ENCODE measurements around the gene S100A16. TPM values are rescaled to one million over a fixed set of nuclear protein-coding genes. Genes with fewer than 3 reads are reported as not detected.

Gene S100A16
- polyA plus RNA-seq, 1 donor (not counting 4 experiments of a cell fraction or from before 2014, with no cell fraction given), result 1,620 TPM

GRCh38 chr1:153661111-153661708, 48.3 kb upstream of the S100A16 start:
- dilution Hi-C loops (cut with MboI; ENCODE audit: extremely low pct_ligation_motif_present, low sequenced_read_pairs), result no loop called here
- Histone ChIP-seq H2AFZ (ENCODE audit: control insufficient read depth, low read length) (no peak overlapping the region), H3K9ac (ENCODE audit: control insufficient read depth, extremely low read depth, insufficient read depth, low read length) (no peak overlapping the region), H3K4me2 (ENCODE audit: control insufficient read depth, extremely low read depth, insufficient read depth, low read depth, low read length) (no peak overlapping the region), H3K9me3 (ENCODE audit: control insufficient read depth, low read depth, low read length) (no peaks in the 10 kb centered on the region), H3K36me3 (ENCODE audit: control insufficient read depth in 2 of 2, extremely low read depth in 1 of 2, insufficient read depth in 2 of 2, low read length in 2 of 2) (peaks cover 29 to 33% of the 10 kb centered on the region in 2 experiments), H4K20me1 (ENCODE audit: control insufficient read depth, extremely low read depth, insufficient read depth, low read length) (no peaks in the 10 kb centered on the region), H3K79me2 (ENCODE audit: control insufficient read depth, insufficient read depth, low read length) (peaks cover 13% of the 10 kb centered on the region), H3K27ac (ENCODE audit: control insufficient read depth, insufficient read depth, low read length) (no peak overlapping the region), H3K9me1 (ENCODE audit: control insufficient read depth, extremely low read depth, insufficient read depth, low read length) (no peaks in the 10 kb centered on the region), H3K4me3 (ENCODE audit: control insufficient read depth in 2 of 3, extremely low read depth in 1 of 3, insufficient read depth in 2 of 3, low read depth in 1 of 3, low read length in 3 of 3) (no peak overlapping the region), H3K27me3 (ENCODE audit: control insufficient read depth, extremely low read depth, insufficient read depth, low read length) (no peaks in the 10 kb centered on the region), H3K4me1 (ENCODE audit: control insufficient read depth, extremely low read depth, insufficient read depth, low read length) (peaks cover 4% of the 10 kb centered on the region)
- TF ChIP-seq EZH2 (IDR thresholded peaks at IDR 0.05; ENCODE audit: low read length), result no peak
- TF ChIP-seq CTCF (optimal IDR thresholded peaks at IDR 0.05 in 1 of 3, IDR thresholded peaks at IDR 0.05 in 1 of 3, conservative IDR thresholded peaks at IDR 0.05 in 1 of 3; ENCODE audit: extremely low read depth in 1 of 3, insufficient read depth in 2 of 3, low read length in 3 of 3), result no peak
- DNase-seq (ENCODE audit: low read depth, low spot score), result no peak
- no peak for FAIRE-seq

GRCh38 chr1:153659656-153660055, 46.7 kb upstream of the S100A16 start:
- TF ChIP-seq EZH2 (IDR thresholded peaks at IDR 0.05; ENCODE audit: low read length) (no peak), CTCF (optimal IDR thresholded peaks at IDR 0.05 in 1 of 3, IDR thresholded peaks at IDR 0.05 in 1 of 3, conservative IDR thresholded peaks at IDR 0.05 in 1 of 3; ENCODE audit: extremely low read depth in 1 of 3, insufficient read depth in 2 of 3, low read length in 3 of 3) (no peak)
- H3K27me3 ChIP-seq (ENCODE audit: control insufficient read depth, extremely low read depth, insufficient read depth, low read length), result no peaks in the 10 kb centered on the region
- peak overlapping the region in 2 of 3 experiments; percentile 94 to 97 for H3K4me3 ChIP-seq (ENCODE audit: control insufficient read depth in 2 of 3, extremely low read depth in 1 of 3, insufficient read depth in 2 of 3, low read depth in 1 of 3, low read length in 3 of 3)
- H3K9me3 ChIP-seq (ENCODE audit: control insufficient read depth, low read depth, low read length), result no peaks in the 10 kb centered on the region
- no peak for FAIRE-seq
- H3K9me1 ChIP-seq (ENCODE audit: control insufficient read depth, extremely low read depth, insufficient read depth, low read length), result no peaks in the 10 kb centered on the region
- no peak for DNase-seq (ENCODE audit: low read depth, low spot score)
- peaks cover 4% of the 10 kb centered on the region for H3K4me1 ChIP-seq (ENCODE audit: control insufficient read depth, extremely low read depth, insufficient read depth, low read length)
- peak overlapping the region; percentile 86 for H3K9ac ChIP-seq (ENCODE audit: control insufficient read depth, extremely low read depth, insufficient read depth, low read length)
- H4K20me1 ChIP-seq (ENCODE audit: control insufficient read depth, extremely low read depth, insufficient read depth, low read length), result no peaks in the 10 kb centered on the region
- no peak overlapping the region for H3K27ac ChIP-seq (ENCODE audit: control insufficient read depth, insufficient read depth, low read length)
- H3K36me3 ChIP-seq (ENCODE audit: control insufficient read depth in 2 of 2, extremely low read depth in 1 of 2, insufficient read depth in 2 of 2, low read length in 2 of 2), result peaks cover 18 to 28% of the 10 kb centered on the region in 2 experiments
- no peak overlapping the region for H2AFZ ChIP-seq (ENCODE audit: control insufficient read depth, low read length)
- peaks cover 13% of the 10 kb centered on the region for H3K79me2 ChIP-seq (ENCODE audit: control insufficient read depth, insufficient read depth, low read length)
- peak overlapping the region; percentile 91 for H3K4me2 ChIP-seq (ENCODE audit: control insufficient read depth, extremely low read depth, insufficient read depth, low read depth, low read length)
- dilution Hi-C loops (cut with MboI; ENCODE audit: extremely low pct_ligation_motif_present, low sequenced_read_pairs), result no loop called here

Data from keratinocyte (primary cell).